Keratinocyte (primary cell): Measurements from ENCODE around the gene CGB7. TPM values are rescaled to one million over a fixed set of nuclear protein-coding genes. Genes with fewer than 3 reads are reported as not detected.
"Not testable (repeated sequence)": the region's sequence is repeated elsewhere in the genome, so short reads cannot be mapped to it uniquely, and the experiment has no call there.

Experiments used
- DNase-seq: peaks from one replicate; pipeline ENCODE4 v3.0.0-alpha.2; 2011; ENCODE audit warnings: low read depth, missing footprints, low spot score
- FAIRE-seq: peaks from 2 replicates; lab custom pipeline; 2011; peaks lifted over from hg19 to GRCh38; lab: Jason Lieb, UNC
- H2AFZ ChIP-seq: 2 replicates; pipeline ENCODE4 v1.6.0; 2012; ENCODE audit warnings: low read length, control low read depth, inconsistent platforms; ENCODE audit not compliant: control insufficient read depth
- H3K27ac ChIP-seq: 2 replicates; pipeline ENCODE4 v1.5.1; 2011; ENCODE audit warnings: low read length; ENCODE audit not compliant: control insufficient read depth, insufficient read depth
- H3K27me3 ChIP-seq: 3 replicates; pipeline ENCODE4 v1.6.0; 2011; ENCODE audit warnings: low read length; ENCODE audit not compliant: control insufficient read depth, insufficient read depth; ENCODE audit errors: extremely low read depth
- H3K36me3 ChIP-seq, 2 experiments: 2 replicates in 1 of 2; 3 replicates in 1 of 2; pipeline ENCODE4 v1.5.1; 2011; ENCODE audit warnings: low read length in 2 of 2, mild to moderate bottlenecking in 1 of 2; ENCODE audit not compliant: control insufficient read depth in 2 of 2, insufficient read depth in 2 of 2; ENCODE audit errors: extremely low read depth in 1 of 2
- H3K4me1 ChIP-seq: 3 replicates; pipeline ENCODE4 v1.5.1; 2011; ENCODE audit warnings: low read length; ENCODE audit not compliant: control insufficient read depth, insufficient read depth; ENCODE audit errors: extremely low read depth
- H3K4me2 ChIP-seq: 3 replicates; pipeline ENCODE4 v1.6.0; 2011; ENCODE audit warnings: low read depth, low read length; ENCODE audit not compliant: control insufficient read depth, insufficient read depth; ENCODE audit errors: extremely low read depth
- H3K4me3 ChIP-seq, 3 experiments: fragments of 200-600 bp in 1 of 3; sonication (generic) in 1 of 3; 2 replicates in 2 of 3; 3 replicates in 1 of 3; pipeline ENCODE4 v1.5.1; 2011 to 2016; ENCODE audit warnings: low read length in 3 of 3, mild to moderate bottlenecking in 3 of 3, control low read depth in 2 of 3, inconsistent platforms in 1 of 3, low read depth in 1 of 3, mixed read lengths in 1 of 3, mixed run types in 1 of 3, moderate library complexity in 1 of 3; ENCODE audit not compliant: control insufficient read depth in 2 of 3, insufficient read depth in 2 of 3; ENCODE audit errors: extremely low read depth in 1 of 3
- H3K79me2 ChIP-seq: 2 replicates; pipeline ENCODE4 v1.6.0; 2012; ENCODE audit warnings: low read length; ENCODE audit not compliant: control insufficient read depth, insufficient read depth
- H3K9ac ChIP-seq: 3 replicates; pipeline ENCODE4 v1.6.0; 2011; ENCODE audit warnings: low read length; ENCODE audit not compliant: control insufficient read depth, insufficient read depth; ENCODE audit errors: extremely low read depth
- H3K9me1 ChIP-seq: 3 replicates; pipeline ENCODE4 v1.6.0; 2011; ENCODE audit warnings: low read length; ENCODE audit not compliant: control insufficient read depth, insufficient read depth; ENCODE audit errors: extremely low read depth
- H3K9me3 ChIP-seq: 2 replicates; pipeline ENCODE4 v1.5.1; 2012; ENCODE audit warnings: low read depth, low read length; ENCODE audit not compliant: control insufficient read depth
- H4K20me1 ChIP-seq: 3 replicates; pipeline ENCODE4 v1.6.0; 2011; ENCODE audit warnings: low read length; ENCODE audit not compliant: control insufficient read depth, insufficient read depth; ENCODE audit errors: extremely low read depth
- EZH2 ChIP-seq: IDR thresholded peaks from one replicate; pipeline ENCODE4 v1.6.1; 2012; ENCODE audit warnings: inconsistent platforms, mild to moderate bottlenecking, low read length, moderate library complexity
- dilution Hi-C: fragments of 300-500 bp; cut with MboI; formaldehyde crosslinking; loops from one replicate; pipeline ENCODE4 v1.7.0; 2020; ENCODE audit warnings: low sequenced_read_pairs; ENCODE audit not compliant: extremely low pct_ligation_motif_present
- polyA plus RNA-seq, 5 experiments: library from polyadenylated mRNA; depleted of rRNA in 3 of 5; stranded (reverse) in 3 of 5; stranded (forward) in 1 of 5; unstranded in 1 of 5; fragments of >200 nt; gene quantifications; 1 replicate in 1 of 5; 2 replicates in 3 of 5; 3 replicates in 1 of 5; pipeline versions ENCODE4 v1.2.1 to v1.2.3, GENCODE V29; 2011 to 2012; ENCODE audit warnings: missing spikeins in 2 of 5, low read depth in 1 of 5, low replicate concordance in 1 of 5
- TF ChIP-seq, protein P1 (sequence below), 3 experiments: IDR thresholded peaks in 1 of 3; conservative IDR thresholded peaks in 1 of 3; optimal IDR thresholded peaks in 1 of 3; 2 replicates in 2 of 3; 3 replicates in 1 of 3; pipeline versions ENCODE3 to v1.5.1; 2011; ENCODE audit warnings: low read length in 3 of 3, mild to moderate bottlenecking in 3 of 3, moderate library complexity in 2 of 3, control low read depth in 1 of 3, inconsistent platforms in 1 of 3; ENCODE audit not compliant: insufficient read depth in 2 of 3; ENCODE audit errors: extremely low read depth in 1 of 3

The CGB7 gene
- polyA plus RNA-seq, 1 donor (not counting 4 experiments of a cell fraction or from before 2014, with no cell fraction given) = 0.92 TPM

DNA sequence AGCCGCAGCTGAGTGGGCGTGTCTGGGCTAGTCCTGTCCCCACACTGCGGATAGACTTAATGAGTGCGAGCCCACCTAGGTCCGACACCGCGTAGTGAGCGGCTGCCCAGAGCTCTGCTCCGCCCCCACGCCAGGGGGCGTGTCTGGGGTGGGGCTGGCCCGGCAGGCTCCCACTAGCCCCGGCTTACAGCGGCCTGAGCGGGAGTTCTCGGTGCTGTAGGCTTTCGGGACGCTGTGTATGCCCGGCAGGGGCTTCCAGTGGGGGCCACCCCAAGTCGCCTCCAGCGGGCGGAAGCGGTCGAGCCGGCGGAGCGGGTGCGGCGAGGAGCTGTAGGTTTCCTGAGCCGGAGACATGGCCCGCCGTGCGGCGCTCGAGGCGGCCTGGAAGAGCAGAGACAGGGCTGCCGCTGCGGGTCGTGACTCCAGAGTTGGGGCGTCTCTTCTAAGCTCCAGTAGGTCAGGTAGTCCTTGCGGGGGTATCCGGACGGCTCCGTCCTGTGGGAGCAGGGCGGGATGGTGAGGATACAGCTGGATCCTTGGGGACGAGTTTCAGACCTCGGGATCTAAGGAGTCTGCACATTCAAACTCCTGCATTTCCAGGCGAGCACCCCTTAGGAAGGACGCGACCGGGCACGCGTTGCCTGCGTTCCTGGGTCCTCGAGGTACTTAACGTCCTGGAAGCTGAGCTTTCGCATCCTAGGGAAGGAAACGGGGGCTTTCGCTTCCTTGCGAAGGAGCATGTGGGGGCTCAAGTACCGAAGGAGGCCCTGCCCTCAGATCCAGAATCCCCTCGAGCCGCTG, 1.2 kb downstream of the CGB7 start:
- H3K79me2 ChIP-seq = no peaks in the 10 kb centered on the region
- H3K9ac ChIP-seq = peak overlapping the region; percentile 79

DNA sequence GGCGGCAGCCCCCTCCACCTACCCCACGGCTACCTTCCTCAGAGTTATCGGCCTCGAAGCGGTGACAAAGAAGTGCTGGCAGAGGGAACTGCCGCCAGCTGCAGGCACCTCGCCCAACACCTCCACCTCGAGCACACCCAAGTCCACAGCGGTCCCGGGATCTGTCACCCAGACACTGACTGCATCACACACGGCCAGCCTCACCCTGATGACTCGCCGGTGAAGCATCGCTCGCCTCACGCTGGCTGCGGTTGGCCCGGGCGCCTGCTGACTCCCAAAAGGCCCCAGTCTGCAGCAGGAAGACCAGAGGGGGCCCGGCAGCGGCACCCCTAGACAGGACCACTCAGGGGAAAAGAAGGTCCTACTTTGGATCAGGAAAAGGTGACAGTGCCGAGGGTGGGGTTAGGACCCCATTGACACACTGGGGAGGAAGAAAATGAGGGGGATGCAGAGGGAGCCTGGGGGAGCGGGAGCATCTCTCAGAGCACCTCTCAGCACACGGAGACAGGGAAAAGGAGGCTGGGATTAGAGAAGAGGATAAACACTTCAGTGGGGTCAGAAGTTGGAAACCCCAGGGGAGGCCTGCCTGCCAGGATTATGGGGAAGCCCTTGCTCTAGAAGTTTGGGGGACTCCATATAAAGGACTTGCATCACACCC, 7.0 kb downstream of the CGB7 start:
- FAIRE-seq = peak; percentile 20
- H3K27me3 ChIP-seq, H3K4me1 ChIP-seq, H3K9me3 ChIP-seq, H3K27ac ChIP-seq, H3K4me2 ChIP-seq, DNase-seq, H2AFZ ChIP-seq, H3K79me2 ChIP-seq, H3K36me3 ChIP-seq, H3K9me1 ChIP-seq, H3K9ac ChIP-seq, dilution Hi-C loops, H4K20me1 ChIP-seq, H3K4me3 ChIP-seq: not testable (repeated sequence)

More for the DNA sequence above, 1.2 kb downstream of the CGB7 start:
- peaks cover 2% of the 10 kb centered on the region for H3K9me1 ChIP-seq
- DNase-seq (no peak), FAIRE-seq (peak; percentile 41)
- peak overlapping the region; percentile 95 for H3K4me2 ChIP-seq
- H3K27me3 ChIP-seq = no peaks in the 10 kb centered on the region
- H3K9me3 ChIP-seq = no peaks in the 10 kb centered on the region
- peak overlapping the region; percentile 52 to 79 (median 68) for H3K4me3 ChIP-seq
- TF ChIP-seq, protein P1, sequence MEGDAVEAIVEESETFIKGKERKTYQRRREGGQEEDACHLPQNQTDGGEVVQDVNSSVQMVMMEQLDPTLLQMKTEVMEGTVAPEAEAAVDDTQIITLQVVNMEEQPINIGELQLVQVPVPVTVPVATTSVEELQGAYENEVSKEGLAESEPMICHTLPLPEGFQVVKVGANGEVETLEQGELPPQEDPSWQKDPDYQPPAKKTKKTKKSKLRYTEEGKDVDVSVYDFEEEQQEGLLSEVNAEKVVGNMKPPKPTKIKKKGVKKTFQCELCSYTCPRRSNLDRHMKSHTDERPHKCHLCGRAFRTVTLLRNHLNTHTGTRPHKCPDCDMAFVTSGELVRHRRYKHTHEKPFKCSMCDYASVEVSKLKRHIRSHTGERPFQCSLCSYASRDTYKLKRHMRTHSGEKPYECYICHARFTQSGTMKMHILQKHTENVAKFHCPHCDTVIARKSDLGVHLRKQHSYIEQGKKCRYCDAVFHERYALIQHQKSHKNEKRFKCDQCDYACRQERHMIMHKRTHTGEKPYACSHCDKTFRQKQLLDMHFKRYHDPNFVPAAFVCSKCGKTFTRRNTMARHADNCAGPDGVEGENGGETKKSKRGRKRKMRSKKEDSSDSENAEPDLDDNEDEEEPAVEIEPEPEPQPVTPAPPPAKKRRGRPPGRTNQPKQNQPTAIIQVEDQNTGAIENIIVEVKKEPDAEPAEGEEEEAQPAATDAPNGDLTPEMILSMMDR (optimal IDR thresholded peaks at IDR 0.05 in 1 of 3, IDR thresholded peaks at IDR 0.05 in 1 of 3, conservative IDR thresholded peaks at IDR 0.05 in 1 of 3; ENCODE audit: extremely low read depth in 1 of 3, insufficient read depth in 2 of 3, low read length in 3 of 3) = peak in 1 of 3 experiments; percentile 15
- no peak for TF ChIP-seq EZH2
- H2AFZ ChIP-seq = peak overlapping the region; percentile 41
- H4K20me1 ChIP-seq = no peaks in the 10 kb centered on the region
- H3K27ac ChIP-seq = peak overlapping the region; percentile 47
- peaks cover 0 to 2% of the 10 kb centered on the region in 2 experiments for H3K36me3 ChIP-seq
- dilution Hi-C loops = no loop called here
- H3K4me1 ChIP-seq = peaks cover 14% of the 10 kb centered on the region

DNA sequence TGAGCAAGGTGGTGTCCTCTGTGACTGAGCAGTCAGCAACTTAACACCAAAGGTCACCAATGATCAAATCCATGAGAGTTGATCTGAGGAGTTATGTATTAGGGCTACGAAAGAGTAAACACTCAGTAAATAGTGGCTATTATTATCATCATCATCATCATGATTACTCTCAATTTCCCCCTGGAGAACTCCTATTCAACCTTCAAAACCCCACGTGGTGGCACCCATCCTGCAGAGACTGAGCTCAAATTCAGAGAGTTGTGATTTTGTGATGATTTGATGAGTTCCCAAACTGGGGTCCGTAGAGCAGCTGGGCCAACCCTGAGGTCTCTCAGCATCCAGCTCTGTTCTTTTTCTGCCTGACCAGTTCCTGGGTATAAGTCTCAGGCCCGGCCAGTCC, 7.7 kb downstream of the CGB7 start:
- H3K4me2 ChIP-seq, FAIRE-seq, H3K36me3 ChIP-seq, H3K27ac ChIP-seq, H3K9me1 ChIP-seq, H3K27me3 ChIP-seq, dilution Hi-C loops, H3K79me2 ChIP-seq, H3K4me1 ChIP-seq, DNase-seq, H3K4me3 ChIP-seq, H4K20me1 ChIP-seq, H3K9me3 ChIP-seq, H2AFZ ChIP-seq, H3K9ac ChIP-seq: not testable (repeated sequence)

DNA sequence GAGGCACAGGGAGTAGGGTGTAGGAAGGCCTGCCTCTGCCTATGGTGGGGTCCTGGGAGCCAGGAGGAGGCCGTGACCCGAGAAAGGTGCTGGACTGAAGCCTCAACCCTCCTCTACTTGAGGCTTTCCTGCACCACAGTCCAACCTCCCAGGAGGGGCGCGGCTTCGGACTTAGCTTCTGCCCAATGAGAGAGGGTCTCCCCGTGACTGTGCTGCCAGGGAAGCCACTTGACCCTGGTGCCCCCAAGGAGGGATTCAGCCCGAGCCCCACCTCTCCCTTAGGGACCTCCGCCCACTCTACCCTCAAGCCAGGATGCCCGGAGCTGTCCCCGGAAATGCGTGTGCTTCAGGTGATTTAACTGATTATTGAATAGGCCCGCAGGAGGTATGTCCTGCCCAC, 8.5 kb downstream of the CGB7 start, which contains the start of gene CGB8:
Gene CGB8 (minus strand): TSS at position 101 of the 400 bp plus-strand sequence. CDS start 372 bp downstream, outside the sequence.
- H3K27ac ChIP-seq, H3K4me3 ChIP-seq, H3K9me3 ChIP-seq, H2AFZ ChIP-seq, H4K20me1 ChIP-seq, DNase-seq, dilution Hi-C loops, H3K4me2 ChIP-seq, H3K79me2 ChIP-seq, H3K9ac ChIP-seq, H3K9me1 ChIP-seq, FAIRE-seq, H3K4me1 ChIP-seq, H3K36me3 ChIP-seq, H3K27me3 ChIP-seq: not testable (repeated sequence)
